DOHH2 (cell line): ENCODE results near the gene EGR1.

Experiments
- H3F3A ChIP-seq: fragments of 200-600 bp; sonication (generic), shearing (Covaris generic); 2 replicates; pipeline ENCODE4 v1.6.0; 2016; ENCODE audit warnings: antibody characterized with exemption, mild to moderate bottlenecking; ENCODE audit not compliant: control insufficient read depth, insufficient read depth
- H3K27ac ChIP-seq: fragments of 200-600 bp; sonication (generic); 2 replicates; pipeline ENCODE4 v1.5.1; 2014; ENCODE audit warnings: low read depth, mild to moderate bottlenecking, low read length, moderate library complexity
- H3K27me3 ChIP-seq: fragments of 200-600 bp; sonication (generic); 2 replicates; pipeline ENCODE4 v1.6.1; 2014; ENCODE audit warnings: mild to moderate bottlenecking, low read length, mixed read lengths; ENCODE audit not compliant: control insufficient read depth
- H3K36me3 ChIP-seq: fragments of 200-600 bp; sonication (generic); 2 replicates; pipeline ENCODE4 v1.6.1; 2014; ENCODE audit warnings: mild to moderate bottlenecking, low read length, moderate library complexity, mixed read lengths; ENCODE audit not compliant: control insufficient read depth
- H3K4me1 ChIP-seq: fragments of 200-600 bp; sonication (generic); 2 replicates; pipeline ENCODE4 v1.6.1; 2014; ENCODE audit warnings: mild to moderate bottlenecking, low read length, mixed read lengths; ENCODE audit not compliant: control insufficient read depth
- H3K4me2 ChIP-seq: fragments of 200-600 bp; sonication (generic); 2 replicates; pipeline ENCODE4 v1.6.0; 2014; ENCODE audit warnings: mild to moderate bottlenecking, low read length, moderate library complexity
- H3K4me3 ChIP-seq: fragments of 200-600 bp; sonication (generic); 2 replicates; pipeline ENCODE4 v1.5.1; 2014; ENCODE audit warnings: mild to moderate bottlenecking, low read length, mixed read lengths
- H3K79me2 ChIP-seq: fragments of 200-600 bp; sonication (generic); 2 replicates; pipeline ENCODE4 v1.6.1; 2014; ENCODE audit warnings: mild to moderate bottlenecking, low read length, mixed read lengths; ENCODE audit not compliant: control insufficient read depth
- H3K9me2 ChIP-seq: fragments of 200-600 bp; sonication (generic); replicated peaks from 2 replicates; pipeline ENCODE4 v1.6.1; 2014; ENCODE audit warnings: mild to moderate bottlenecking, low read length, mixed read lengths; ENCODE audit not compliant: control insufficient read depth
- H3K9me3 ChIP-seq: fragments of 200-600 bp; sonication (generic); 2 replicates; pipeline ENCODE4 v1.6.1; 2014; ENCODE audit warnings: antibody characterized with exemption, low read length, mixed read lengths; ENCODE audit not compliant: control insufficient read depth, insufficient read depth
- H4K20me1 ChIP-seq: fragments of 200-600 bp; sonication (generic); 2 replicates; pipeline ENCODE4 v1.6.0; 2014; ENCODE audit warnings: low read depth, mild to moderate bottlenecking, antibody characterized with exemption, low read length, moderate library complexity; ENCODE audit not compliant: control insufficient read depth, insufficient read depth
- CTCF ChIP-seq: fragments of 200-600 bp; sonication (generic); IDR thresholded peaks from one replicate; pipeline ENCODE4 v1.5.1; 2014; ENCODE audit warnings: antibody characterized with exemption, mild to moderate bottlenecking, low read depth, low read length; ENCODE audit not compliant: poor library complexity, severe bottlenecking
- EZH2phosphoT487 ChIP-seq: fragments of 200-600 bp; sonication (generic); IDR thresholded peaks from 2 replicates; pipeline ENCODE4 v1.6.1; 2017; ENCODE audit warnings: borderline replicate concordance, mild to moderate bottlenecking, antibody characterized with exemption, low read length, moderate library complexity, mixed read lengths

Gene EGR1

GRCh38 chr5:138450971-138451370 is 14.3 kb upstream of the EGR1 start:
- Histone ChIP-seq H4K20me1 (no peaks in the 10 kb centered on the region), H3K4me3 (no peak overlapping the region), H3K79me2 (no peaks in the 10 kb centered on the region), H3K27ac (no peak overlapping the region), H3K27me3 (peaks cover 6% of the 10 kb centered on the region; the same call in 1 of the 2 replicates), H3K36me3 (no peaks in the 10 kb centered on the region), H3F3A (no peaks in the 10 kb centered on the region), H3K9me3 (no peaks in the 10 kb centered on the region), H3K4me1 (peaks cover 2% of the 10 kb centered on the region; the same call in 1 of the 2 replicates), H3K9me2 (no peaks in the 10 kb centered on the region), H3K4me2 (no peak overlapping the region)
- TF ChIP-seq CTCF = no peak
- no peak for TF ChIP-seq EZH2phosphoT487

- no peaks in the 10 kb centered on the region for H3F3A ChIP-seq
- no peaks in the 10 kb centered on the region for H3K9me2 ChIP-seq
- no peaks in the 10 kb centered on the region for H3K36me3 ChIP-seq
- no peaks in the 10 kb centered on the region for H3K79me2 ChIP-seq
- TF ChIP-seq CTCF = no peak
- TF ChIP-seq EZH2phosphoT487 = no peak
- H3K4me1 ChIP-seq = peaks cover 2% of the 10 kb centered on the region; the same call in 1 of the 2 replicates
- H3K27ac ChIP-seq = no peak overlapping the region
- no peaks in the 10 kb centered on the region for H4K20me1 ChIP-seq
- H3K4me3 ChIP-seq = no peak overlapping the region
- no peak overlapping the region for H3K4me2 ChIP-seq
- H3K9me3 ChIP-seq = no peaks in the 10 kb centered on the region
- H3K27me3 ChIP-seq = peaks cover 9% of the 10 kb centered on the region; the same call in 1 of the 2 replicates
Measured at GRCh38 chr5:138452720-138453119, 12.6 kb upstream of the EGR1 start.

- Histone ChIP-seq H4K20me1 (no peaks in the 10 kb centered on the region), H3K27ac (no peak overlapping the region), H3K36me3 (no peaks in the 10 kb centered on the region), H3K9me3 (no peaks in the 10 kb centered on the region), H3K79me2 (no peaks in the 10 kb centered on the region), H3K27me3 (peaks cover 9% of the 10 kb centered on the region; the same call in 1 of the 2 replicates), H3K4me2 (no peak overlapping the region), H3K4me3 (no peak overlapping the region), H3F3A (no peaks in the 10 kb centered on the region), H3K4me1 (peaks cover 4% of the 10 kb centered on the region), H3K9me2 (no peaks in the 10 kb centered on the region)
- no peak for TF ChIP-seq EZH2phosphoT487
- no peak for TF ChIP-seq CTCF
Measured at GRCh38 chr5:138453590-138453989, 11.7 kb upstream of the EGR1 start.
